Kidney epithelial cell (primary cell): ENCODE measurements around the gene STIMATE. TPM values are rescaled to one million over a fixed set of nuclear protein-coding genes. Genes with fewer than 3 reads are reported as not detected.

Experiments used
- DNase-seq: peaks from one replicate; pipeline ENCODE4 v3.0.0-alpha.2; 2010; ENCODE audit warnings: low read depth
- H3K27me3 ChIP-seq: 2 replicates; pipeline ENCODE4 v1.6.0; 2011; ENCODE audit warnings: low read length; ENCODE audit not compliant: control insufficient read depth, insufficient read depth
- H3K36me3 ChIP-seq: 2 replicates; pipeline ENCODE4 v1.5.1; 2011; ENCODE audit warnings: low read length; ENCODE audit not compliant: control insufficient read depth, insufficient read depth
- H3K4me3 ChIP-seq: 2 replicates; pipeline ENCODE4 v1.5.1; 2011; ENCODE audit warnings: low read depth, mild to moderate bottlenecking, control low read depth, low read length
- total RNA-seq: library from RNA; depleted of rRNA; stranded (reverse); fragments of >200 nt; gene quantifications from 2 replicates; pipeline ENCODE4 v1.2.3, GENCODE V29; 2015
- TF ChIP-seq, protein P1 (sequence below): IDR thresholded peaks from 2 replicates; pipeline ENCODE4 v1.5.1; 2011; ENCODE audit warnings: mild to moderate bottlenecking, moderate library complexity, low read length, control low read depth, inconsistent platforms; ENCODE audit not compliant: insufficient read depth, poor library complexity, severe bottlenecking

STIMATE gene
- total RNA-seq, 1 donor from 2014 or later, result 15.2 TPM

DNA sequence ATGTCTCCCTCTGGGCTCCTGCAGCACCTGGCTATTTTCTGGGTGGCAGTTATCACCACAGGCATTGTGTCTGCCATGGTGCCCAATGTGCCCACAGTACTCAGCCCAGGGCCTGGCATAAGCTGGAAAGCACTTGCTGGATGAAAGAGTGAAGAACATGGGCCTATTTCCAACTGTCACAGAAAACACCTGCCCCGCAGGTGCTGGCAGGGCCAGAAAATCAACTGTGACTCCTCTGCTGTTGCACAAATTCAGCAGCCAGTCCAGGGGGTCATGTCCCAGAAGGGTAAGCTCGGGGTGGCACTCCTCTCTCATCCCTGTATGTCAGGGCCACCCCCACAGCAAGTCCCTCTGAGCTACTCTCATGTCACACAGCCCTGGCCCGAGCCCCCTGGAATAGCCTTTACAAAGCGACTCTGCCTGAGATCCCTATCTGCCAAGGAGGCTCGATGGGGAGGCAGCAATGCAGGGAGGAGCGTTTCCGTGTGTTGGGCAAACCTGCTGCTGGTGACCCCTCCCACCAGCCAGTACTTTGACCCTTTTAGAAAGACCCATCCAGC is 85.8 kb downstream of the STIMATE start:
- H3K36me3 ChIP-seq, result no peaks in the 10 kb centered on the region
- no peak for DNase-seq
- TF ChIP-seq, protein P1, sequence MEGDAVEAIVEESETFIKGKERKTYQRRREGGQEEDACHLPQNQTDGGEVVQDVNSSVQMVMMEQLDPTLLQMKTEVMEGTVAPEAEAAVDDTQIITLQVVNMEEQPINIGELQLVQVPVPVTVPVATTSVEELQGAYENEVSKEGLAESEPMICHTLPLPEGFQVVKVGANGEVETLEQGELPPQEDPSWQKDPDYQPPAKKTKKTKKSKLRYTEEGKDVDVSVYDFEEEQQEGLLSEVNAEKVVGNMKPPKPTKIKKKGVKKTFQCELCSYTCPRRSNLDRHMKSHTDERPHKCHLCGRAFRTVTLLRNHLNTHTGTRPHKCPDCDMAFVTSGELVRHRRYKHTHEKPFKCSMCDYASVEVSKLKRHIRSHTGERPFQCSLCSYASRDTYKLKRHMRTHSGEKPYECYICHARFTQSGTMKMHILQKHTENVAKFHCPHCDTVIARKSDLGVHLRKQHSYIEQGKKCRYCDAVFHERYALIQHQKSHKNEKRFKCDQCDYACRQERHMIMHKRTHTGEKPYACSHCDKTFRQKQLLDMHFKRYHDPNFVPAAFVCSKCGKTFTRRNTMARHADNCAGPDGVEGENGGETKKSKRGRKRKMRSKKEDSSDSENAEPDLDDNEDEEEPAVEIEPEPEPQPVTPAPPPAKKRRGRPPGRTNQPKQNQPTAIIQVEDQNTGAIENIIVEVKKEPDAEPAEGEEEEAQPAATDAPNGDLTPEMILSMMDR, result no peak
- H3K4me3 ChIP-seq, result no peak overlapping the region
- no peaks in the 10 kb centered on the region for H3K27me3 ChIP-seq

DNA sequence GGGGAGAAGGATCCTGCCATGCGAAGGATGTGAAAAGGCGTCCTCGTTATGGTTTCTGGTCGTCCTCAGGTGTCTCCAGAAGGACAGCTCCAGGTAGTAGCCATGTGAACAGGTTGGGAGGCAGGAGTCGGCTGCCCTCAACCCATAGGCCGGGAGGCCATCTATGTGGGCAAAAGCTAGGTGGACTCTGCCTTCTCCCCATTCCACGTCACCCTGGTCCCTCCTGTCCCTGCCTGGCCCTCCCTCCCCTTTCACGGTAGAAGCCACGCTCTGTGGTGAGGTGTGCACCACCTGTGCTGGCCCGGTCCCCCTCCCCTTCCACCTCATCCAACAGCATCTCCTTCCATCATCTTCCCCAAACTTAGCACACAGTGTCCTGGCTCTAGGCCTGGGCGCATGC is 86.4 kb downstream of the STIMATE start:
- Histone ChIP-seq H3K27me3 (no peaks in the 10 kb centered on the region), H3K4me3 (no peak overlapping the region), H3K36me3 (no peaks in the 10 kb centered on the region)
- TF ChIP-seq, protein P1, result no peak
- no peak for DNase-seq

- Histone ChIP-seq H3K36me3 (no peaks in the 10 kb centered on the region), H3K4me3 (no peak overlapping the region), H3K27me3 (no peaks in the 10 kb centered on the region)
- DNase-seq, result no peak
- TF ChIP-seq, protein P1, result no peak
Measured at GRCh38 chr3:52809662-52810377, 87.5 kb downstream of the STIMATE start.

GRCh38 chr3:52809149-52809548 is 88.2 kb downstream of the STIMATE start:
- H3K4me3 ChIP-seq, result no peak overlapping the region
- TF ChIP-seq, protein P1, result no peak
- H3K36me3 ChIP-seq, result no peaks in the 10 kb centered on the region
- DNase-seq, result no peak
- H3K27me3 ChIP-seq, result no peaks in the 10 kb centered on the region

DNA sequence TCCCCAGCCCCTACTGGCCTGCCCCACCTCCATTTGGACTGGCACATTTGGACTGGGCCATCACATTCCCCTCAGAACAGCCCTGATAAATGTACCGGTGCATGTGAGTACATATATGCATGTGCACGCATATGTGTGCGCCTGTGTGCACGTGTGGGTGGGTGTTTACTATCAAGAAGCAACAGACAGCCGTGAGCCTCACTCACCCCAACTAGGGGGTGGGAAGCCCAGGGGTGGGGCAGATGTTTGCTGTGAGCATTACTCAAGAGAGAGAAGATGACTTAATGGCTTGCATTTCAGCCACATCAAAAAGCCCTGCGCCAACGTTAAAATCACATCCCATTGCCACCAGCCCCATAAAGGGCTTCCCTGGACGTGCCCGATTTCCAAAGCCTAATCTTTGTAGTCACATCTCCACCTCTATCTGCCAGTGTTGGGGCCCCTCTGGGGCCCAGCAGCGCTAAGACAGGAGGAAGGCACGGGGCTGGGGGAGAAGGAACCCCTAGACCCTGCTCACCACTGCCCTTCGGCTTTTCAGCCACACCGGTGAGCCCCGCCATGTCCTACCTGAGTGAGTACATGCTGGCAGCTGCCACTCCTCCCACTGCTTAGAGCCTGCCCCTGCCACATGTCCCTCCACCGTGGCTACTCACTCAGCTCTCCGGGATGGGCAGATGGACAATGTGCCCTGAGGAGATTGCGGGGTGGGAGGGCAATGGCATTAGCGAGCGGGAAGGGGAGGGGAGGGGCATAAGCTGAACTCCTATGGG is 91.9 kb downstream of the STIMATE start:
- Histone ChIP-seq H3K27me3 (no peaks in the 10 kb centered on the region), H3K4me3 (no peak overlapping the region), H3K36me3 (no peaks in the 10 kb centered on the region)
- TF ChIP-seq, protein P1, result no peak
- DNase-seq, result no peak
